ENCODE results near the gene COL20A1.

- TF ChIP-seq CTCF (IDR thresholded peaks at IDR 0.05) (no peak), POLR2A (IDR thresholded peaks at IDR 0.05) (no peak), EP300 (IDR thresholded peaks at IDR 0.05) (no peak)
These were observed 26.4 kb downstream of the COL20A1 start for GRCh38 chr20:63319164-63320040.
